Measurements from ENCODE around the gene HPN.

Gene HPN

GRCh38 chr19:35052599-35053190 lies 11.2 kb downstream of the HPN start:
- DNase-seq (ENCODE audit: low spot score) = no peak
- TF ChIP-seq, protein P1, sequence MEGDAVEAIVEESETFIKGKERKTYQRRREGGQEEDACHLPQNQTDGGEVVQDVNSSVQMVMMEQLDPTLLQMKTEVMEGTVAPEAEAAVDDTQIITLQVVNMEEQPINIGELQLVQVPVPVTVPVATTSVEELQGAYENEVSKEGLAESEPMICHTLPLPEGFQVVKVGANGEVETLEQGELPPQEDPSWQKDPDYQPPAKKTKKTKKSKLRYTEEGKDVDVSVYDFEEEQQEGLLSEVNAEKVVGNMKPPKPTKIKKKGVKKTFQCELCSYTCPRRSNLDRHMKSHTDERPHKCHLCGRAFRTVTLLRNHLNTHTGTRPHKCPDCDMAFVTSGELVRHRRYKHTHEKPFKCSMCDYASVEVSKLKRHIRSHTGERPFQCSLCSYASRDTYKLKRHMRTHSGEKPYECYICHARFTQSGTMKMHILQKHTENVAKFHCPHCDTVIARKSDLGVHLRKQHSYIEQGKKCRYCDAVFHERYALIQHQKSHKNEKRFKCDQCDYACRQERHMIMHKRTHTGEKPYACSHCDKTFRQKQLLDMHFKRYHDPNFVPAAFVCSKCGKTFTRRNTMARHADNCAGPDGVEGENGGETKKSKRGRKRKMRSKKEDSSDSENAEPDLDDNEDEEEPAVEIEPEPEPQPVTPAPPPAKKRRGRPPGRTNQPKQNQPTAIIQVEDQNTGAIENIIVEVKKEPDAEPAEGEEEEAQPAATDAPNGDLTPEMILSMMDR (IDR thresholded peaks at IDR 0.05; ENCODE audit: extremely low read depth, missing control alignments) = no peak

DNA sequence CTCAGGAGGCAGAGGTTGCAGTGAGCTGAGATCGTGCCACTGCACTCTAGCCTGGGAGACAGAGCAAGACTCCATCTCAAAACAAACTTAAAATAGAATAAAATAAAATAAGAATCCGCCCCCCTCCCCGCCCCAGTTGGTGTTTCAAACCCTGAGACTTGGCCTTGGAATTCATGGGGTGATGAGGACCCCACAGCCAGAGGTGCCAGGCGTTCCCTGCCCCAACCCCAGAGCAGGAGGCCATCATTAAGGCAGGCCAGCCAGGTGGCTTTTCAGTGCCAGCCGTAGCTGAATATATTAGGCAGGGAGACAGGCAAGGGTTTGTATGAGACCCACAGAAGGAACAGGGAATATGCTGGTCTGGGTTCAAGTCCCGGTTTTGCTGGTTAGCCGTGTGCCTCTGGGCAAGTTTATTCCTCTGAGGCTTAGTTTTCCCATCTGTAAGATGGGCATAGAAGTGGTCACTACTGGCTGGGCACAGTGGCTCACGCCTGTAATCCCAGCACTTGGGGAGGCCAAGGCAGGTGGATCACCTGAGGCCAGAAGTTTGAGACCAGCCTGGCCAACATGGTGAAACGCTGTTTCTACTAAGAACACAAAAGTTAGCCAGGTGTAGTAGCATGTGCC lies 12.3 kb downstream of the HPN start:
- TF ChIP-seq, protein P1 (IDR thresholded peaks at IDR 0.05; ENCODE audit: extremely low read depth, missing control alignments) = no peak
- no peak for DNase-seq (ENCODE audit: low spot score)

- TF ChIP-seq, protein P1 (IDR thresholded peaks at IDR 0.05; ENCODE audit: extremely low read depth, missing control alignments) = no peak
- DNase-seq (ENCODE audit: low spot score) = no peak
Measured at GRCh38 chr19:35054626-35055025, 13.1 kb downstream of the HPN start.

DNA sequence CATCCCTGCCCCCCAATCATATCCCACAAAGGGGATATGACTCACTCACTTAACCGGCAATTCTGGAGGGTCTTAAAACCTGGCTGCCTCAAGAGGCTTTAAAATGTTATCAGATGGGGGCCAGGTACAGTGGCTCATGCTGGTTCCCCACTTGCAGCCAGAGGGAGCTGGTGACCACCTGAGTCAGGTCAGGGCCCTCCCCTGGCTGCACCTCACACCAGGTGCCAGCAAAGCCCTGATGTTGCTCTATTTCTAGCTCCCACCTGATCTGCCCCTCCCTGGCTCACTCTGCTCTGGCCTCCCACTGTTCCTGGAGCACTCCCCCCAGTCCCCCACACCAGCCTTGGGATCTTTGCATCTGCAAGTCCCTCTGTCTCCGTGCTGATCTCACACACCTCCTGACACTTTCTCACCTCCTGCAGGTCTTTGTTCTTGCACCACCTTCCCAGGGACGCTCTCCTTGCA lies 14.2 kb downstream of the HPN start:
- DNase-seq (ENCODE audit: low spot score) = no peak
- TF ChIP-seq, protein P1 (IDR thresholded peaks at IDR 0.05; ENCODE audit: extremely low read depth, missing control alignments) = peak; percentile 10

DNA sequence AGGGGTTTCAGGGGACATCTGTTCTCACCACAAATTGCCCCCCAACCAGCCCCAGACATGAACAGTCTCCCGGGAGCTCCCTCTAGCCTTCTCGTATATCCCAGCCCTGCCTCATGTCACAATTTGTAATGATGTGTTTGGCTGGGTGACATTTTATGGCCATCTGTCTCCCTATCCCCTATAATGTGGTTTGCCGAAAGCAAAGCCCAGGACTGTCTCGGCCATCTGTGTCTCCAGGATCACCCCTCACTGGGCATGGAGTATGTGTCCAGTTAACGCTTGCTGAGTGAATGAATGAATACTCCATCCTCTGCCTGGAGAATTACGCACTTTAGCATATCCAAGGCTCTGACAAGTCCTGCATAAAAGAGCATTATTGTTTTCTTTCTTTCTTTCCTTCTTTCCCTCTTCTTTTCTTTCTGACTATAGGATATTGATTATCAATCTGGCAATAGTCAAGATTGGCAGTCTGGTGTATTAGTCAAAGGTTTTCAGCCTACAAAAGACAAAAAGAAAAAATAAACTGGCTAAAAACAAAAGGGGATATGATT lies 15.1 kb downstream of the HPN start:
- TF ChIP-seq, protein P1 (IDR thresholded peaks at IDR 0.05; ENCODE audit: extremely low read depth, missing control alignments) = no peak
- DNase-seq (ENCODE audit: low spot score) = no peak

GRCh38 chr19:35058370-35058769 lies 16.8 kb downstream of the HPN start:
- DNase-seq (ENCODE audit: low spot score) = no peak
- TF ChIP-seq, protein P1 (IDR thresholded peaks at IDR 0.05; ENCODE audit: extremely low read depth, missing control alignments) = no peak

GRCh38 chr19:35059006-35059798 lies 17.7 kb downstream of the HPN start:
- TF ChIP-seq, protein P1 (IDR thresholded peaks at IDR 0.05; ENCODE audit: extremely low read depth, missing control alignments) = no peak
- no peak for DNase-seq (ENCODE audit: low spot score)

All from GM20000 (cell line).